ENCODE results near the gene NSL1.
"Not testable (repeated sequence)": the region's sequence is repeated elsewhere in the genome, so short reads cannot be mapped to it uniquely, and the experiment has no call there.

The NSL1 gene

GRCh38 chr1:212769459-212770167, 22.0 kb downstream of the NSL1 start:
- ATAC-seq (ENCODE audit: insufficient read depth, low read depth): peak; percentile 59; the same call in 2 of the 3 replicates
- no peak overlapping the region for H3K27ac ChIP-seq (ENCODE audit: low read length)

GRCh38 chr1:212766825-212767224, 24.8 kb downstream of the NSL1 start:
- not testable (repeated sequence) for H3K9ac ChIP-seq (ENCODE audit: low read depth, low read length); H4K20me1 ChIP-seq (ENCODE audit: insufficient read depth, low read length); H3K4me1 ChIP-seq (ENCODE audit: insufficient read depth, low read length); DNase-seq; H3K27me3 ChIP-seq (ENCODE audit: insufficient read depth, low read length, poor library complexity); ATAC-seq (ENCODE audit: insufficient read depth, low read depth); H3K4me2 ChIP-seq (ENCODE audit: insufficient read depth, low read length); H3K4me3 ChIP-seq (ENCODE audit: low read depth in 1 of 2, low read length in 2 of 2); H2AFZ ChIP-seq (ENCODE audit: low read depth, low read length); H3K27ac ChIP-seq (ENCODE audit: low read length)
- Histone ChIP-seq H3K79me2 (ENCODE audit: insufficient read depth, low read length) (peaks cover 58% of the 10 kb centered on the region), H3K36me3 (ENCODE audit: insufficient read depth, low read length) (peaks cover 33% of the 10 kb centered on the region), H3K9me3 (ENCODE audit: insufficient read depth, low read length, severe bottlenecking) (peaks cover 22% of the 10 kb centered on the region)

More at GRCh38 chr1:212769459-212770167, 22.0 kb downstream of the NSL1 start:
- no peak overlapping the region for H2AFZ ChIP-seq (ENCODE audit: low read depth, low read length)
- H3K4me2 ChIP-seq (ENCODE audit: insufficient read depth, low read length): no peak overlapping the region
- H3K4me3 ChIP-seq (ENCODE audit: low read depth in 1 of 2, low read length in 2 of 2): no peak overlapping the region
- TF ChIP-seq EZH2 (IDR thresholded peaks at IDR 0.05; ENCODE audit: borderline replicate concordance, low read depth, low read length, severe bottlenecking) (no peak), CTCF (IDR thresholded peaks at IDR 0.05; ENCODE audit: borderline replicate concordance, extremely low read depth, low read length, poor library complexity, severe bottlenecking) (no peak)
- no peak for DNase-seq
- H3K9me3 ChIP-seq (ENCODE audit: insufficient read depth, low read length, severe bottlenecking): peaks cover 22% of the 10 kb centered on the region
- no peak overlapping the region for H3K9ac ChIP-seq (ENCODE audit: low read depth, low read length)
- peaks cover 41% of the 10 kb centered on the region for H3K36me3 ChIP-seq (ENCODE audit: insufficient read depth, low read length)
- no peaks in the 10 kb centered on the region for H4K20me1 ChIP-seq (ENCODE audit: insufficient read depth, low read length)
- H3K4me1 ChIP-seq (ENCODE audit: insufficient read depth, low read length): no peaks in the 10 kb centered on the region
- no peaks in the 10 kb centered on the region for H3K27me3 ChIP-seq (ENCODE audit: insufficient read depth, low read length, poor library complexity)
- peaks cover 45% of the 10 kb centered on the region for H3K79me2 ChIP-seq (ENCODE audit: insufficient read depth, low read length)

- not testable (repeated sequence) for H3K27ac ChIP-seq (ENCODE audit: low read length); H3K27me3 ChIP-seq (ENCODE audit: insufficient read depth, low read length, poor library complexity); H3K4me3 ChIP-seq (ENCODE audit: low read depth in 1 of 2, low read length in 2 of 2); H3K4me1 ChIP-seq (ENCODE audit: insufficient read depth, low read length); H3K9ac ChIP-seq (ENCODE audit: low read depth, low read length); H3K4me2 ChIP-seq (ENCODE audit: insufficient read depth, low read length); H2AFZ ChIP-seq (ENCODE audit: low read depth, low read length); H4K20me1 ChIP-seq (ENCODE audit: insufficient read depth, low read length); DNase-seq; ATAC-seq (ENCODE audit: insufficient read depth, low read depth)
- H3K79me2 ChIP-seq (ENCODE audit: insufficient read depth, low read length): peaks cover 71% of the 10 kb centered on the region
- H3K9me3 ChIP-seq (ENCODE audit: insufficient read depth, low read length, severe bottlenecking): peaks cover 17% of the 10 kb centered on the region
- peaks cover 32% of the 10 kb centered on the region for H3K36me3 ChIP-seq (ENCODE audit: insufficient read depth, low read length)
Measured at GRCh38 chr1:212764718-212765281, 26.8 kb downstream of the NSL1 start.

GRCh38 chr1:212762839-212763238, 28.7 kb downstream of the NSL1 start:
- H3K9me3 ChIP-seq (ENCODE audit: insufficient read depth, low read length, severe bottlenecking): peaks cover 3% of the 10 kb centered on the region
- no peaks in the 10 kb centered on the region for H3K27me3 ChIP-seq (ENCODE audit: insufficient read depth, low read length, poor library complexity)
- no peak for DNase-seq
- peaks cover 17% of the 10 kb centered on the region for H4K20me1 ChIP-seq (ENCODE audit: insufficient read depth, low read length)
- H3K4me2 ChIP-seq (ENCODE audit: insufficient read depth, low read length): no peak overlapping the region
- TF ChIP-seq CTCF (IDR thresholded peaks at IDR 0.05; ENCODE audit: borderline replicate concordance, extremely low read depth, low read length, poor library complexity, severe bottlenecking) (no peak), EZH2 (IDR thresholded peaks at IDR 0.05; ENCODE audit: borderline replicate concordance, low read depth, low read length, severe bottlenecking) (no peak)
- H3K4me3 ChIP-seq (ENCODE audit: low read depth in 1 of 2, low read length in 2 of 2): no peak overlapping the region
- H3K4me1 ChIP-seq (ENCODE audit: insufficient read depth, low read length): no peaks in the 10 kb centered on the region
- peaks cover 66% of the 10 kb centered on the region for H3K79me2 ChIP-seq (ENCODE audit: insufficient read depth, low read length)
- H3K27ac ChIP-seq (ENCODE audit: low read length): no peak overlapping the region
- H2AFZ ChIP-seq (ENCODE audit: low read depth, low read length): no peak overlapping the region
- H3K36me3 ChIP-seq (ENCODE audit: insufficient read depth, low read length): peaks cover 24% of the 10 kb centered on the region
- no peak overlapping the region for H3K9ac ChIP-seq (ENCODE audit: low read depth, low read length)
- ATAC-seq (ENCODE audit: insufficient read depth, low read depth): no peak
